Central memory CD8-positive, alpha-beta T cell (primary cell): Measurements from ENCODE around the gene MPDU1.
"Not testable (repeated sequence)": the region's sequence is repeated elsewhere in the genome, so short reads cannot be mapped to it uniquely, and the experiment has no call there.

Experiments used
- ATAC-seq: fragments of 150-1000 bp; cut with Tn5 transposase; replicated peaks from 2 replicates; pipeline ENCODE4 v1.10.0; 2022; ENCODE audit warnings: mild to moderate bottlenecking, moderate FRiP score, moderate number of reproducible peaks; ENCODE audit not compliant: poor library complexity, severe bottlenecking; ENCODE audit errors: extremely low read depth
- DNase-seq, 2 donors: peaks; one replicate each; pipeline ENCODE4 v3.0.0; 2021; ENCODE audit warnings: low spot score in 2 of 2
- H3K27ac Mint-ChIP-seq: one replicate; pipeline ENCODE4 v1.8.0; 2022; ENCODE audit warnings: low read depth, mild to moderate bottlenecking, moderate library complexity, mixed read lengths
- H3K27me3 Mint-ChIP-seq: one replicate; pipeline ENCODE4 v1.8.0; 2022; ENCODE audit warnings: mixed read lengths
- H3K36me3 Mint-ChIP-seq: one replicate; pipeline ENCODE4 v1.8.0; 2022; ENCODE audit warnings: mild to moderate bottlenecking, moderate library complexity, mixed read lengths; ENCODE audit not compliant: insufficient read depth
- H3K4me1 Mint-ChIP-seq: one replicate; pipeline ENCODE4 v1.8.0; 2022; ENCODE audit warnings: mixed read lengths
- H3K4me3 Mint-ChIP-seq: one replicate; pipeline ENCODE4 v1.8.0; 2022; ENCODE audit warnings: mild to moderate bottlenecking, moderate library complexity, mixed read lengths
- H3K9me3 Mint-ChIP-seq: one replicate; pipeline ENCODE4 v1.8.0; 2022; ENCODE audit warnings: mixed read lengths

The MPDU1 gene

GRCh38 chr17:7618608-7619007 lies 35.0 kb downstream of the MPDU1 start:
- Mint-ChIP-seq H3K36me3 (peaks cover 8% of the 10 kb centered on the region), H3K4me1 (peaks cover 5% of the 10 kb centered on the region), H3K27me3 (no peaks in the 10 kb centered on the region), H3K27ac (no peak overlapping the region), H3K4me3 (no peak overlapping the region), H3K9me3 (no peaks in the 10 kb centered on the region)
- no peak for ATAC-seq
- no peak for DNase-seq

GRCh38 chr17:7620835-7621234 lies 37.2 kb downstream of the MPDU1 start:
- no peaks in the 10 kb centered on the region for H3K9me3 Mint-ChIP-seq
- H3K27ac Mint-ChIP-seq = no peak overlapping the region
- no peaks in the 10 kb centered on the region for H3K36me3 Mint-ChIP-seq
- H3K4me3 Mint-ChIP-seq = no peak overlapping the region
- DNase-seq = no peak
- no peak for ATAC-seq
- no peaks in the 10 kb centered on the region for H3K27me3 Mint-ChIP-seq
- no peaks in the 10 kb centered on the region for H3K4me1 Mint-ChIP-seq

DNA sequence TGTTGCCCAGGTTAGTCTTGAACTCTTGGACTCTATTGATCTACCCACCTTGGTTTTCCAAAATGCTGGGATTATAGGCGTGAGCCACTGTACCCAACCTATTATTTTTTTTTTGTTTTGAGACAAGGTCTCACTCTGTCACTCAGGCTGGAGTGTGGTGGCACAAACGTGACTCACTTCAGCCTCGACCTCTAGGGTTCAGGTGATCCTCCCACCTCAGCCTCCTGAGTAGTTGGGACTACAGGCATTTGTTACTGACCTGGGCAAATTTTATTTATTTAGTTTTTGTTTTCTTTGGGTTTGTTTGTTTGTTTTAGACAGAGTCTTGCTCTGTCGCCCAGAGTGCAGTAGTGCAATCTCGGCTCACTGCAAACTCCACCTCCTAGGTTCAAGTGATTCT lies 40.0 kb downstream of the MPDU1 start:
- Mint-ChIP-seq H3K4me3 (no peak overlapping the region), H3K36me3 (no peaks in the 10 kb centered on the region), H3K27ac (no peak overlapping the region), H3K27me3 (no peaks in the 10 kb centered on the region), H3K9me3 (no peaks in the 10 kb centered on the region), H3K4me1 (peaks cover 18% of the 10 kb centered on the region)
- ATAC-seq = no peak
- no peak for DNase-seq

DNA sequence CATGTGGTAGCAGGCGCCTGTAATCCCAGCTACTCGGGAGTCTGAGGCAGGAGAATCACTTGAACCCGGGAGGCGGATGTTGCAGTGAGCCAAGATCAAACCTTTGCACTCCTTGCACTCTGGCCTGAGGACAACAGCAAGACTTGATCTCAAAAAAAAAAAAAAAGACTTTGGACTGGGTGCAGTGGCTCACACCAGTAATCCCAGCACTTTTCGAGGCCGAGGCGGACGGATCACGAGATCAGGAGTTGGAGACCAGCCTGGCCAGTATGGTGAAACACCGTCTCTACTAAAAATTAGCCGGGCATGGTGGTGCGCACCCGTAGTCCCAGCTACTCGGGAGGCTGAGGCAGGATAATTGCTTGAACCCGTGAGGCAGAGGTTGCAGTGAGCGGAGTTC lies 42.1 kb downstream of the MPDU1 start:
- not testable (repeated sequence) for H3K27me3 Mint-ChIP-seq, H3K27ac Mint-ChIP-seq, ATAC-seq, H3K36me3 Mint-ChIP-seq, H3K9me3 Mint-ChIP-seq, DNase-seq
- Mint-ChIP-seq H3K4me1 (peaks cover 18% of the 10 kb centered on the region), H3K4me3 (peak overlapping the region; percentile 36)

DNA sequence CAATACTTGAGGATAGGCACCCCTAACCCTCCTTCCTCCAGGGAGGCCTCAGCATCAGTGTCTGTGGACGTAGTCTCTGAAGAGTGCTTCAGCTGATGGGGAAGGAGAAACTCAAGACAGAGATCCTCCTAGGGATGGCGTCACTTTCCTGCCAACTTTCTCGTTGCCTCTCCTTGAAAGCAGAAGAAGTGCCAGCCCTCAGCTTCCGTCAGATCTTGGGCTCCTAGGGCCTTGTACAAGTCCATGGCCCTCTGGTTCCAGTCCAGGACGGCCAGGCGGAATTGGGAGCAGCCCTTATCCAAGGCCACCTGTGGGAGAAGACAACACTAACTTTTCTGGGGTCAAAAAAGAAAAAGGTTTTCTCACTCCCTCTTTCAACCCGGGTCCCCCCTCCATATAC lies 42.7 kb downstream of the MPDU1 start:
- Mint-ChIP-seq H3K27ac (peak overlapping the region; percentile 92), H3K9me3 (no peaks in the 10 kb centered on the region), H3K4me1 (peaks cover 18% of the 10 kb centered on the region), H3K27me3 (no peaks in the 10 kb centered on the region), H3K36me3 (no peaks in the 10 kb centered on the region), H3K4me3 (peak overlapping the region; percentile 88)
- ATAC-seq = no peak
- DNase-seq = no peak

DNA sequence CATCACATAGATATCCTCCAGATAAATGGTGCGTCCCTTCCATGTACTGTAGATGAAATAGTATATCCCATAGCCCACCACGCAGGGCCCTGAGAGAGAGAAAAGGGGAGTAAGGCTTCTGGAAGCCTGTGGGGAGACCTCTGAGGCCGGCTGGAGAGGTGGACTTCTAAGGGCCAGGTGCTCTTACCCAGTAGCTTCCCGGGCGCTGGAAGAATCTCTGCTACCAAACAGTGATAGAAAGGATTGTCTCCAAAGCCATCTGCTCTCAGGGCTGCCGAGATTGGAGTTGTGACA lies 43.3 kb downstream of the MPDU1 start:
- H3K27ac Mint-ChIP-seq = peak overlapping the region; percentile 92
- ATAC-seq (no peak), DNase-seq (no peak)
- peak overlapping the region; percentile 88 for H3K4me3 Mint-ChIP-seq
- no peaks in the 10 kb centered on the region for H3K36me3 Mint-ChIP-seq
- H3K27me3 Mint-ChIP-seq = no peaks in the 10 kb centered on the region
- no peaks in the 10 kb centered on the region for H3K9me3 Mint-ChIP-seq
- peaks cover 18% of the 10 kb centered on the region for H3K4me1 Mint-ChIP-seq

- H3K4me1 Mint-ChIP-seq = peaks cover 18% of the 10 kb centered on the region
- H3K27ac Mint-ChIP-seq = peak within 1 kb of the TSS; percentile 92
- H3K9me3 Mint-ChIP-seq = no peaks in the 10 kb centered on the region
- no peaks in the 10 kb centered on the region for H3K36me3 Mint-ChIP-seq
- DNase-seq = peak; percentile 54 to 69
- ATAC-seq = peak; percentile 92
- H3K4me3 Mint-ChIP-seq = peak within 1 kb of the TSS; percentile 88
- H3K27me3 Mint-ChIP-seq = no peaks in the 10 kb centered on the region
These were observed 43.8 kb downstream of the MPDU1 start, which contains the start of gene SAT2 for GRCh38 chr17:7627250-7628121. Gene SAT2 (minus strand): TSS chr17:7627821. CDS start chr17:7627635, 186 bp downstream.

GRCh38 chr17:7629939-7630571 lies 46.4 kb downstream of the MPDU1 start, which contains the start of gene SHBG:
Gene SHBG (plus strand): TSS chr17:7630135. CDS start chr17:7630173, 38 bp downstream.
- no peaks in the 10 kb centered on the region for H3K27me3 Mint-ChIP-seq
- no peak within 1 kb of the TSS for H3K4me3 Mint-ChIP-seq

DNA sequence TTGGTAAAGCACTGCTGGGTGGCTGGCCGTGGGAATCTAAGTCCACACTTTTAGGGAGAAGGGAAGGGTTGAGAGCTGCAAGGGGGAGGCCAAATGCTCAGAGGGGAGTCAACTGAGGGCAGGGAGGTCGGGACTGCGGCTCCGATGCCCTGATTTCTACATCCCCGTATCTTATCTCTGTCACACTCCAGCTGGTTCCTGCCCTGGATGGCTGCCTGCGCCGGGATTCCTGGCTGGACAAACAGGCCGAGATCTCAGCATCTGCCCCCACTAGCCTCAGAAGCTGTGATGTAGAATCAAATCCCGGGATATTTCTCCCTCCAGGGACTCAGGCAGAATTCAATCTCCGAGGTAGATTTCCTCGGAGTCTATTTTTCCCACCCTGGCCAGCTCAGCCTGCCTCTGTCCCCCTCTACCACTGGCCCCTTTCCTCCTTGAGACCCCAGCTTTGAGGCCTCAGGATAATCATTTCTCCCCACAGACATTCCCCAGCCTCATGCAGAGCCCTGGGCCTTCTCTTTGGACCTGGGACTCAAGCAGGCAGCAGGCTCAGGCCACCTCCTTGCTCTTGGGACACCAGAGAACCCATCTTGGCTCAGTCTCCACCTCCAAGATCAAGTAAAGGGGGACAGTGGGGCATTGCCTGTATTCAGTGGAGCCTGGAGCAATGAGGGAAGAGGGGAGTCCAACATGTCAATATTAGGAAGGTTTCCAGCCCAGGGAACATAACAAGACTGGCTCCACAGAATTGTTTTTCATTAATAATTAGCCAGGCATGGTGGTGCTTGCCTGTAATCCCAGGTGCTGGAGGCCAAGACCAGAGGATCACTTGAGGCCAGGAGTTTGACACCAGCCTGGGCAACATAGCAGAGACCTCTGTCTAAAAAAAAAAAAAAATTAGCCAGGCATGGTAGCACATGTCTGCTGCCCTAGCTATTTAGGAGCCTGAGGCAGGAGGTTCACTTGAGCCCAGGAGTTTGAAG lies 48.0 kb downstream of the MPDU1 start:
- DNase-seq = no peak
- no peaks in the 10 kb centered on the region for H3K27me3 Mint-ChIP-seq
- H3K4me1 Mint-ChIP-seq = peaks cover 10% of the 10 kb centered on the region

More at GRCh38 chr17:7629939-7630571, 46.4 kb downstream of the MPDU1 start, which contains the start of gene SHBG:
- H3K36me3 Mint-ChIP-seq = no peaks in the 10 kb centered on the region
- DNase-seq = no peak
- no peaks in the 10 kb centered on the region for H3K9me3 Mint-ChIP-seq
- no peak within 1 kb of the TSS for H3K27ac Mint-ChIP-seq
- H3K4me1 Mint-ChIP-seq = peaks cover 18% of the 10 kb centered on the region
- ATAC-seq = no peak

DNA sequence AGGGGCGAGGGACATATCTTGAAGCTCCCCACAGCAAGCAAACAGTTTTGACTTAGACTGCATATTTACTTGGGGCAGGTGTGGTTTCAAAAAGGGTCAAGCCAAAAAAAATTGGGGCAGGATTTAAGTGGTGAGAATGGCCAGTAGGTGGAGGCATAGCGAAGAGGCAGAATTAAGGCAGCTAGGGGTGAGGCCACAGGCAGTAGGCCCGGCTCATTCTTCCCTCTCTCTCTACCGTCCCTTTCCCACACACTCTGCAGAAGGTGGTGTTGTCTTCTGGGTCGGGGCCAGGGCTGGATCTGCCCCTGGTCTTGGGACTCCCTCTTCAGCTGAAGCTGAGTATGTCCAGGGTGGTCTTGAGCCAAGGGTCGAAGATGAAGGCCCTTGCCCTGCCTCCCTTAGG lies 48.8 kb downstream of the MPDU1 start:
- no peak for DNase-seq
- Mint-ChIP-seq H3K4me3 (no peak overlapping the region), H3K27ac (no peak overlapping the region), H3K4me1 (peaks cover 2% of the 10 kb centered on the region), H3K36me3 (no peaks in the 10 kb centered on the region), H3K27me3 (no peaks in the 10 kb centered on the region), H3K9me3 (no peaks in the 10 kb centered on the region)
- ATAC-seq = no peak

More for the DNA sequence above, 48.0 kb downstream of the MPDU1 start:
- Mint-ChIP-seq H3K9me3 (no peaks in the 10 kb centered on the region), H3K36me3 (no peaks in the 10 kb centered on the region), H3K27ac (no peak overlapping the region), H3K4me3 (no peak overlapping the region)
- no peak for ATAC-seq

DNA sequence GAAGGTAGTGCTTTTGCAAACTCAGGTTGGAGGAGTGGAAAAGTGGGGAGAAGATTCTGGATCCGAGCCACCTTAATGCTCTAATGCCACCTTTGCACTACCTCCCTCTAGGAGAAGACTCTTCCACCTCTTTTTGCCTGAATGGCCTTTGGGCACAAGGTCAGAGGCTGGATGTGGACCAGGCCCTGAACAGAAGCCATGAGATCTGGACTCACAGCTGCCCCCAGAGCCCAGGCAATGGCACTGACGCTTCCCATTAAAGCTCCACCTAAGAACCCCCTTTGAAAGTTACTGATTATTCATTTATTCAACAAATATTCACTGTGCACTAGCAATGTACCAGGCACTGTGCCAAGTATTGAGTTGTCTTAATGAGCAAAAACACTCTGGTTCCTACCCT lies 49.4 kb downstream of the MPDU1 start:
- ATAC-seq (no peak), DNase-seq (no peak)
- Mint-ChIP-seq H3K4me1 (no peaks in the 10 kb centered on the region), H3K4me3 (no peak overlapping the region), H3K27me3 (no peaks in the 10 kb centered on the region), H3K36me3 (no peaks in the 10 kb centered on the region), H3K9me3 (no peaks in the 10 kb centered on the region), H3K27ac (no peak overlapping the region)

DNA sequence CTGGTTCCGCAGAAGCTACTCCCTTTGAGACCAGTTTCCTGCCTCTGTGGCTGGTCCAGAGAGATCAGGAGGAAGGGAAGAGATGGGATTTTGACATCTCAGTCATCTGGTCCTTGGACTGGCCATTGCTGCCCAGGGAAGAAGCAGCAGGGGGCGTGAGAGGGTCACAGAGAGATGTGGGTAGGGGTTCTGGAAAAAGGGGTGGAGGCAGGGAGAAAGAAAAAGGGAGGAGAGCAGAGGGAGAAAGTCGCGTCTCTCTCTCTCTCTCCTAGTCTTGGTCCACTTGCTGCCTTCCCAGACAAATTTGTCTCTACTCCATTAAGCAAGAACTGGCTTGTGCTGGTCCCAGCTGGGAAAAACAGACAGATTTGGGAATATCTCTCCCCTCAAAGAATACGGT lies 50.7 kb downstream of the MPDU1 start:
- DNase-seq (no peak), ATAC-seq (no peak)
- Mint-ChIP-seq H3K36me3 (no peaks in the 10 kb centered on the region), H3K9me3 (no peaks in the 10 kb centered on the region), H3K27me3 (no peaks in the 10 kb centered on the region), H3K27ac (no peak overlapping the region), H3K4me1 (no peaks in the 10 kb centered on the region), H3K4me3 (no peak overlapping the region)
